ENCODE results near the gene DNMT1. TPM values are rescaled to one million over a fixed set of nuclear protein-coding genes. Genes with fewer than 3 reads are reported as not detected.
A peak's percentile ranks its signal among the peaks of the same experiment; 100 is the strongest.

Gene DNMT1
- total RNA-seq, 1 experiment from 2014 or later: 259 TPM

- peak; percentile 92 for ATAC-seq
- peaks cover 11% of the 10 kb centered on the region for H3K4me1 ChIP-seq (ENCODE audit: insufficient read depth, low read length)
- peak overlapping the region; percentile 40 for H3K4me3 ChIP-seq (ENCODE audit: low read length)
- DNase-seq: peak; percentile 99
- H3K36me3 ChIP-seq (ENCODE audit: low read depth, low read length): no peaks in the 10 kb centered on the region
- no peaks in the 10 kb centered on the region for H3F3A ChIP-seq (ENCODE audit: low read length, unreplicated experiment)
- H3K9ac ChIP-seq (ENCODE audit: low read length): peak overlapping the region; percentile 72
- intact Hi-C loops (cut with micrococcal nuclease): loop anchor here (1.0 kb wide), 1 partner anchor 154 kb away; no protein-coding TSS in a partner anchor
- H3K27me3 ChIP-seq (ENCODE audit: low read length): no peaks in the 10 kb centered on the region
- no peaks in the 10 kb centered on the region for H3K9me3 ChIP-seq (ENCODE audit: low read length)
- no peaks in the 10 kb centered on the region for H4K20me1 ChIP-seq (ENCODE audit: low read length)
- no TSS peak for BruUV-seq (replicated peaks)
- ChIA-PET POLR2A (ENCODE audit: unreplicated experiment) (interaction anchor here (0.5 to 0.7 kb wide), 6 partner anchors 10 to 213 kb away, joined by 3 to 6 read pairs (median 4); partner anchors contain the start of gene PPAN), CTCF (interaction anchor here (0.6 to 1.3 kb wide), 7 partner anchors 10 to 178 kb away, joined by 3 to 7 read pairs (median 6); partner anchors contain the start of gene PPAN)
- TF ChIP-seq CTCF (conservative IDR thresholded peaks at IDR 0.05; ENCODE audit: low read depth, low read length): no peak
- no peak for TF ChIP-seq EZH2phosphoT487 (IDR thresholded peaks at IDR 0.05; ENCODE audit: borderline replicate concordance, low read length)
- no peak for TF ChIP-seq EZH2 (IDR thresholded peaks at IDR 0.05; ENCODE audit: low read length, unreplicated experiment)
- H3K79me2 ChIP-seq (ENCODE audit: low read length): no peaks in the 10 kb centered on the region
- no peak overlapping the region for H3K27ac ChIP-seq (ENCODE audit: low read length)
- H2AFZ ChIP-seq (ENCODE audit: low read length): peak overlapping the region; percentile 83
- peak overlapping the region; percentile 76 for H3K4me2 ChIP-seq (ENCODE audit: low read length)
- no peaks in the 10 kb centered on the region for H3K9me2 ChIP-seq (replicated peaks; ENCODE audit: low read length)
These were observed 98.7 kb downstream of the DNMT1 start for GRCh38 chr19:10095948-10096614.

GRCh38 chr19:10095622-10095947, 99.2 kb downstream of the DNMT1 start:
- no TSS peak for BruUV-seq (replicated peaks)
- ChIA-PET CTCF (interaction anchor here (0.6 to 1.3 kb wide), 5 partner anchors 11 to 178 kb away, joined by 3 to 7 read pairs (median 6); partner anchors contain the start of gene PPAN), POLR2A (ENCODE audit: unreplicated experiment) (interaction anchor here (0.5 to 0.7 kb wide), 6 partner anchors 11 to 213 kb away, joined by 3 to 6 read pairs (median 4); partner anchors contain the start of gene PPAN)
- H3F3A ChIP-seq (ENCODE audit: low read length, unreplicated experiment): no peaks in the 10 kb centered on the region
- no peaks in the 10 kb centered on the region for H4K20me1 ChIP-seq (ENCODE audit: low read length)
- ATAC-seq (peak; percentile 7; the same call in 1 of the 2 replicates), DNase-seq (no peak)
- H3K27me3 ChIP-seq (ENCODE audit: low read length): no peaks in the 10 kb centered on the region
- no peak for TF ChIP-seq EZH2phosphoT487 (IDR thresholded peaks at IDR 0.05; ENCODE audit: borderline replicate concordance, low read length)
- H3K4me3 ChIP-seq (ENCODE audit: low read length): peak overlapping the region; percentile 40
- peak overlapping the region; percentile 62 for H2AFZ ChIP-seq (ENCODE audit: low read length)
- no peak overlapping the region for H3K27ac ChIP-seq (ENCODE audit: low read length)
- no peaks in the 10 kb centered on the region for H3K36me3 ChIP-seq (ENCODE audit: low read depth, low read length)
- H3K4me1 ChIP-seq (ENCODE audit: insufficient read depth, low read length): peaks cover 11% of the 10 kb centered on the region
- intact Hi-C loops (cut with micrococcal nuclease): no loop called here
- no peak overlapping the region for H3K9ac ChIP-seq (ENCODE audit: low read length)
- H3K4me2 ChIP-seq (ENCODE audit: low read length): peak overlapping the region; percentile 75
- no peaks in the 10 kb centered on the region for H3K79me2 ChIP-seq (ENCODE audit: low read length)
- H3K9me2 ChIP-seq (replicated peaks; ENCODE audit: low read length): no peaks in the 10 kb centered on the region
- H3K9me3 ChIP-seq (ENCODE audit: low read length): no peaks in the 10 kb centered on the region

GRCh38 chr19:10093295-10094186, 101.2 kb downstream of the DNMT1 start:
- Histone ChIP-seq H4K20me1 (ENCODE audit: low read length) (no peaks in the 10 kb centered on the region), H3K27me3 (ENCODE audit: low read length) (no peaks in the 10 kb centered on the region), H2AFZ (ENCODE audit: low read length) (no peak overlapping the region), H3K9ac (ENCODE audit: low read length) (no peak overlapping the region), H3K4me1 (ENCODE audit: insufficient read depth, low read length) (peaks cover 11% of the 10 kb centered on the region), H3K36me3 (ENCODE audit: low read depth, low read length) (no peaks in the 10 kb centered on the region), H3F3A (ENCODE audit: low read length, unreplicated experiment) (no peaks in the 10 kb centered on the region), H3K4me2 (ENCODE audit: low read length) (no peak overlapping the region), H3K79me2 (ENCODE audit: low read length) (no peaks in the 10 kb centered on the region), H3K27ac (ENCODE audit: low read length) (no peak overlapping the region), H3K9me3 (ENCODE audit: low read length) (no peaks in the 10 kb centered on the region), H3K4me3 (ENCODE audit: low read length) (no peak overlapping the region), H3K9me2 (replicated peaks; ENCODE audit: low read length) (no peaks in the 10 kb centered on the region)
- ATAC-seq (no peak), DNase-seq (peak; percentile 22)
- BruUV-seq (replicated peaks): no TSS peak
- ChIA-PET CTCF (no interaction called here), POLR2A (ENCODE audit: unreplicated experiment) (no interaction called here)
- intact Hi-C loops (cut with micrococcal nuclease): no loop called here
- TF ChIP-seq EZH2 (IDR thresholded peaks at IDR 0.05; ENCODE audit: low read length, unreplicated experiment) (no peak), CTCF (conservative IDR thresholded peaks at IDR 0.05; ENCODE audit: low read depth, low read length) (no peak), EZH2phosphoT487 (IDR thresholded peaks at IDR 0.05; ENCODE audit: borderline replicate concordance, low read length) (no peak)

All from PC-3 (cell line).